B cell (primary cell): ENCODE measurements around the gene BET1L. TPM values are rescaled to one million over a fixed set of nuclear protein-coding genes. Genes with fewer than 3 reads are reported as not detected.

Source experiments
- ATAC-seq: fragments of 200-7000 bp; cut with Tn5 transposase; one replicate; pipeline ENCODE4 v1.10.0; 2021; ENCODE audit warnings: low read depth, mild to moderate bottlenecking, moderate number of reproducible peaks, moderate library complexity
- CTCF ChIA-PET: fragments of 350-600 bp; sonication (Branson Sonifier 250); formaldehyde crosslinking; loops from one replicate; lab custom pipeline; 2021; ENCODE audit warnings: antibody characterized with exemption, inconsistent platforms; lab: Charles Lee
- POLR2A ChIA-PET: fragments of 350-600 bp; sonication (Branson Sonifier 250); formaldehyde crosslinking; loops from one replicate; lab custom pipeline; 2021; ENCODE audit warnings: antibody characterized with exemption; lab: Charles Lee
- DNase-seq: peaks from one replicate; pipeline ENCODE4 v3.0.0; 2013
- H2AFZ ChIP-seq: 2 replicates; pipeline ENCODE4 v1.6.1; 2012; ENCODE audit warnings: mild to moderate bottlenecking, low read depth, low read length; ENCODE audit not compliant: insufficient read depth, poor library complexity, severe bottlenecking
- H3K27ac ChIP-seq, 2 donors: 1 replicate in 1 of 2; 2 replicates in 1 of 2; pipeline ENCODE4 v1.5.1; 2012 to 2013; ENCODE audit warnings: low read length in 2 of 2, mild to moderate bottlenecking in 2 of 2, moderate library complexity in 1 of 2
- H3K27me3 ChIP-seq, 4 experiments: fragments of 200-600 bp in 1 of 4; sonication (generic) in 1 of 4; replicated peaks in 1 of 4; 1 replicate in 2 of 4; 2 replicates in 2 of 4; pipeline versions ENCODE4 v1.6.1 to v1.7.0; 2013 to 2016; ENCODE audit warnings: low read length in 3 of 4, mild to moderate bottlenecking in 2 of 4, mixed read lengths in 1 of 4, moderate library complexity in 1 of 4; ENCODE audit not compliant: insufficient read depth in 4 of 4, control insufficient read depth in 3 of 4; ENCODE audit errors: control extremely low read depth in 1 of 4
- H3K36me3 ChIP-seq, 2 experiments: replicated peaks in 1 of 2; 1 replicate in 1 of 2; 2 replicates in 1 of 2; pipeline versions ENCODE4 v1.6.1 to v1.7.1; 2013; ENCODE audit warnings: low read length in 1 of 2; ENCODE audit not compliant: insufficient read depth in 2 of 2, control insufficient read depth in 1 of 2; ENCODE audit errors: control extremely low read depth in 1 of 2, extremely low read depth in 1 of 2
- H3K4me1 ChIP-seq, 2 donors: fragments of 200-600 bp in 1 of 2; sonication (generic) in 1 of 2; 1 replicate in 1 of 2; 2 replicates in 1 of 2; pipeline versions ENCODE4 v1.5.1 to v1.6.1; 2013 to 2017; ENCODE audit warnings: low read length in 2 of 2; ENCODE audit not compliant: control insufficient read depth in 2 of 2, insufficient read depth in 2 of 2
- H3K4me2 ChIP-seq: replicated peaks from 2 replicates; pipeline ENCODE3; 2012; ENCODE audit warnings: mild to moderate bottlenecking, low read depth, low read length; ENCODE audit not compliant: poor library complexity, severe bottlenecking
- H3K4me3 ChIP-seq, 5 experiments: fragments of 200-600 bp in 1 of 5; sonication (generic) in 1 of 5; 1 replicate in 3 of 5; 2 replicates in 2 of 5; pipeline versions ENCODE4 v1.5.1 to v1.7.0; 2011 to 2016; ENCODE audit warnings: low read length in 4 of 5, mild to moderate bottlenecking in 4 of 5, low read depth in 2 of 5, control low read depth in 1 of 5, moderate library complexity in 1 of 5; ENCODE audit not compliant: insufficient read depth in 1 of 5; ENCODE audit errors: control extremely low read depth in 1 of 5, extremely low read depth in 1 of 5
- H3K79me2 ChIP-seq: fragments of 200-600 bp; sonication (generic); one replicate; pipeline ENCODE4 v1.6.0; 2016; ENCODE audit warnings: low read length; ENCODE audit not compliant: control insufficient read depth, insufficient read depth
- H3K9ac ChIP-seq: fragments of 200-600 bp; sonication (generic); 2 replicates; pipeline ENCODE4 v1.6.1; 2017; ENCODE audit warnings: mild to moderate bottlenecking, low read length, moderate library complexity
- H3K9me3 ChIP-seq, 3 donors: one replicate each; pipeline versions ENCODE4 v1.6.1 to v1.7.1; 2013; ENCODE audit warnings: low read length in 2 of 3; ENCODE audit not compliant: control insufficient read depth in 2 of 3, insufficient read depth in 1 of 3; ENCODE audit errors: control extremely low read depth in 1 of 3
- H4K20me1 ChIP-seq: 2 replicates; pipeline ENCODE4 v1.6.0; 2012; ENCODE audit warnings: mild to moderate bottlenecking, low read length; ENCODE audit not compliant: insufficient read depth, control insufficient read depth, poor library complexity, severe bottlenecking
- H3K27ac Mint-ChIP-seq: one replicate; pipeline ENCODE4 v1.8.0; 2021; ENCODE audit warnings: mixed read lengths
- H3K27me3 Mint-ChIP-seq: one replicate; pipeline ENCODE4 v1.8.0; 2021; ENCODE audit warnings: mixed read lengths
- H3K4me1 Mint-ChIP-seq: one replicate; pipeline ENCODE4 v1.8.0; 2021; ENCODE audit warnings: mixed read lengths
- H3K4me3 Mint-ChIP-seq: one replicate; pipeline ENCODE4 v1.8.0; 2021; ENCODE audit warnings: mixed read lengths
- H3K9me3 Mint-ChIP-seq: one replicate; pipeline ENCODE4 v1.8.0; 2022; ENCODE audit warnings: mixed read lengths; ENCODE audit not compliant: insufficient read depth
- EZH2 ChIP-seq: IDR thresholded peaks from 2 replicates; pipeline ENCODE4 v1.6.1; 2012; ENCODE audit warnings: borderline replicate concordance, low read depth, mild to moderate bottlenecking, moderate library complexity, low read length; ENCODE audit not compliant: insufficient read depth, poor library complexity, severe bottlenecking
- WGBS: methylation state at CpG from one replicate; pipeline ENCODE4 v1.1.5; 2013; ENCODE audit warnings: missing lambda C conversion rate; ENCODE audit not compliant: insufficient coverage; 5-methylcytosine and 5-hydroxymethylcytosine counted together
- intact Hi-C: fragments of 100-400 bp; cut with micrococcal nuclease; formaldehyde crosslinking; loops from one replicate; pipeline ENCODE4 v1.10.0; 2022
- polyA plus RNA-seq: library from polyadenylated mRNA; depleted of rRNA; stranded (reverse); fragments of >200 nt; gene quantifications from 2 replicates; pipeline ENCODE4 v1.2.3, GENCODE V29; 2012
- total RNA-seq, 2 donors: library from RNA; stranded (reverse); fragments of 120-200 nt in 1 of 2; gene quantifications; 1 replicate in 1 of 2; 2 replicates in 1 of 2; pipeline versions ENCODE4 v1.2.3 to v1.2.4, GENCODE V29; 2013 to 2022
- TF ChIP-seq, protein P1 (sequence below): fragments of 200-600 bp; IDR thresholded peaks from one replicate; pipeline ENCODE4 v1.8.0; 2022; ENCODE audit warnings: antibody characterized with exemption, mild to moderate bottlenecking

The BET1L gene
- total and polyA plus RNA-seq, 2 donors (not counting 1 experiment from before 2014, with no cell fraction given), result 49.3 to 69.1 TPM

- WGBS, result 91% methylated on average over 9 of the region's 11 CpGs
- Histone ChIP-seq H2AFZ (no peak overlapping the region), H3K79me2 (peaks cover 3% of the 10 kb centered on the region), H3K9me3 (no peaks in the 10 kb centered on the region), H3K4me3 (no peak overlapping the region), H3K36me3 (peaks cover 0 to 52% of the 10 kb centered on the region in 2 experiments), H3K9ac (no peak overlapping the region), H4K20me1 (peaks cover 20% of the 10 kb centered on the region), H3K27ac (no peak overlapping the region), H3K27me3 (no peaks in the 10 kb centered on the region), H3K4me2 (no peak overlapping the region), H3K4me1 (no peaks in the 10 kb centered on the region)
- no peak for DNase-seq
- ChIA-PET CTCF (interaction anchor here (0.8 to 1.1 kb wide), 2 partner anchors 114 to 152 kb away, joined by 3 read pairs; no protein-coding TSS in a partner anchor), POLR2A (interaction anchor here (0.7 kb wide), 1 partner anchor 9 kb away, joined by 3 read pairs; the partner anchor contains the start of genes BET1L and RIC8A)
- H3K27ac Mint-ChIP-seq, result peak overlapping the region; percentile 53
- H3K4me1 Mint-ChIP-seq, result peaks cover 2% of the 10 kb centered on the region
- no peak for ATAC-seq
- no peaks in the 10 kb centered on the region for H3K9me3 Mint-ChIP-seq
- H3K4me3 Mint-ChIP-seq, result no peak overlapping the region
- no peaks in the 10 kb centered on the region for H3K27me3 Mint-ChIP-seq
- intact Hi-C loops, result no loop called here
- TF ChIP-seq, protein P1, sequence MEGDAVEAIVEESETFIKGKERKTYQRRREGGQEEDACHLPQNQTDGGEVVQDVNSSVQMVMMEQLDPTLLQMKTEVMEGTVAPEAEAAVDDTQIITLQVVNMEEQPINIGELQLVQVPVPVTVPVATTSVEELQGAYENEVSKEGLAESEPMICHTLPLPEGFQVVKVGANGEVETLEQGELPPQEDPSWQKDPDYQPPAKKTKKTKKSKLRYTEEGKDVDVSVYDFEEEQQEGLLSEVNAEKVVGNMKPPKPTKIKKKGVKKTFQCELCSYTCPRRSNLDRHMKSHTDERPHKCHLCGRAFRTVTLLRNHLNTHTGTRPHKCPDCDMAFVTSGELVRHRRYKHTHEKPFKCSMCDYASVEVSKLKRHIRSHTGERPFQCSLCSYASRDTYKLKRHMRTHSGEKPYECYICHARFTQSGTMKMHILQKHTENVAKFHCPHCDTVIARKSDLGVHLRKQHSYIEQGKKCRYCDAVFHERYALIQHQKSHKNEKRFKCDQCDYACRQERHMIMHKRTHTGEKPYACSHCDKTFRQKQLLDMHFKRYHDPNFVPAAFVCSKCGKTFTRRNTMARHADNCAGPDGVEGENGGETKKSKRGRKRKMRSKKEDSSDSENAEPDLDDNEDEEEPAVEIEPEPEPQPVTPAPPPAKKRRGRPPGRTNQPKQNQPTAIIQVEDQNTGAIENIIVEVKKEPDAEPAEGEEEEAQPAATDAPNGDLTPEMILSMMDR, result no peak
- no peak for TF ChIP-seq EZH2
Observed at GRCh38 chr11:216081-216974, 9.1 kb upstream of the BET1L start.

DNA sequence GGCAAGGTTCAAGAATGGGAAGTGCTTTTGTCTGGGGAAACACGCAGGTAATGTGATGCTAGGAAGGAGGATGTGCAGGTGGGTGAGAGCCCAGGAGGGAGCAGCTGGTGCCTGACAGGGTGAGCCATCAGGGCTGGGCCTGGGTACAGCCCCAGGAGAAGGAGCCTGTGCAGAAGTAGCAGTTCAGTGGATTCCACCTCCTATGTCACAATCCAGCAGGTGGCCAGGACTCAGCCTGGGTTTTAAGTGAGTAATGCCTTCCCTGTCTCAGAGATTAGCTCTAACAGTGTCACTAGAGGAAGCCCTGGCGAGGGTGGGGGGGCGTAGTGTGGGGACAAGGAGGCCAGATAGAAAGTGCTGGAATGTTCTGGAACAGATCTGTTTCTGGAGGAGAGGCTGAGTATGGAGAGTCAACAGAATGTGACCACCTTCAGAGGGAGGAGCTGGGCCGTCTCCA is 8.4 kb upstream of the BET1L start:
- ChIA-PET POLR2A (no interaction called here), CTCF (interaction anchor here (0.8 kb wide), 1 partner anchor 152 kb away, joined by 3 read pairs; no protein-coding TSS in a partner anchor)
- peaks cover 0 to 59% of the 10 kb centered on the region in 2 experiments for H3K36me3 ChIP-seq

More for the DNA sequence above, 8.4 kb upstream of the BET1L start:
- Histone ChIP-seq H3K4me2 (no peak overlapping the region), H3K27ac (no peak overlapping the region), H3K4me3 (no peak overlapping the region), H3K9me3 (no peaks in the 10 kb centered on the region), H3K9ac (no peak overlapping the region), H3K27me3 (no peaks in the 10 kb centered on the region), H4K20me1 (peaks cover 27% of the 10 kb centered on the region), H3K79me2 (peaks cover 8% of the 10 kb centered on the region), H2AFZ (no peak overlapping the region), H3K4me1 (peaks cover 0 to 1% of the 10 kb centered on the region in 2 donors)
- H3K4me3 Mint-ChIP-seq, result no peak overlapping the region
- H3K27ac Mint-ChIP-seq, result peak overlapping the region; percentile 53
- peaks cover 7% of the 10 kb centered on the region for H3K4me1 Mint-ChIP-seq
- ATAC-seq, result no peak
- no peak for DNase-seq
- TF ChIP-seq EZH2, result no peak
- TF ChIP-seq, protein P1, result no peak
- WGBS, result 89% methylated on average over 4 of the region's 4 CpGs
- intact Hi-C loops, result no loop called here
- H3K9me3 Mint-ChIP-seq, result no peaks in the 10 kb centered on the region
- H3K27me3 Mint-ChIP-seq, result no peaks in the 10 kb centered on the region
